NCI-H1048 (cell line): ENCODE data around the gene GMDS.
"Not testable (repeated sequence)": the region's sequence is repeated elsewhere in the genome, so short reads cannot be mapped to it uniquely, and the experiment has no call there.

Source experiments
- DNase-seq: peaks from one replicate; lab custom pipeline; 2025; lab: John Stamatoyannopoulos, UW

GMDS gene

DNA sequence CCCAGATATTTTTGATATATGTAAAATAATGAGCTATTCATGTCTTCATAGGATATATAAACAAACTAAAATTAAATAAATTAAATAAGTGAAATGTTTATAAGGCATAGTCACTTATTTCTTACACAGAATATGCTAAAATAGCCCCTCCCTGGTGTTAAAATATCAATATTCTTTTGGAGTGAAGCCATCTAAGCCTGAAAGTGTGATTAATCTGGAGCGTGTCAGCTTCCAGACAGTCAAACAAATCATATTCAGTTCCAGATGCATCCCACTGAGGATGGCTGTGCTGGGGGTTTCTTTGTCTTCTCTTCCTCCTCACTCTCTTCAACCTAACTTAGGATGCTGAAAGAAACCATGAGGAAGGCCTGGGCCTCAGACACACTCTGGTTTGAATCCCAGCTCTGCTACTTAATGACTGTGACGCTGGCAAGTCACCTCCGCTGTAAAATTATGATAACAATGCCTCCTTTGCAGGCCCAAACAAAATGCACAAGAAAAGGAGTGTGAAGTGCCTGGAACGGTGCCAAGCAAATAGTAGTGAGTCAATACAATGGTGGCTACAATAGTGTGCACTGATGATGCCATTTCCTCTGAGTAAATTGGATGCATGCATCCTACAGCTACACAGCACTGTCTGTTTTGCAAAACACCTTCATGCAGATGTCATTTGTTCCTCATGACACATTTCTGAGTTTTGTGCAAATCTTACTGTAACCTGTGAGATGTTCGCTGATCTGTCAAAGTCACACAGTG lies 474.3 kb downstream of the GMDS start:
- DNase-seq, result no peak

DNA sequence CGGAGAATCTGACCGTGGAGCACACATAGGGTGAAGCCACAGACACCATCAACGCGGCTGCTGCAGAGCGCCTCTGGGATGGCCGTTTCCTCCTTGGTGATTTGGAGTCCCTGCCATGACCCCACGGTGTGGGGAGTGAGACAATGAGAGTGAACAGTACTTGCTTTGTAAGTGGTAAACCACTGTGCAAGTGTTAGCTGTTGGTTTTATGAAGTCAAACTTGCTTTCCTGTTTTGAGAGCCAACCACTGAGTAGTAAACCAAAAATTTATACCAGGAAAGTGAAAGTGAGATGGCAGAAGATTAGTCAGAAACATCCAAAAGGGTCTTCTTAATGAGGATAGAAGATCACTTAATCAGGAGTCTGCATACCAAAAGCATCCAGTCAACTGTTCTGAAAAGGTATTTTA lies 475.0 kb downstream of the GMDS start:
- DNase-seq, result no peak

DNA sequence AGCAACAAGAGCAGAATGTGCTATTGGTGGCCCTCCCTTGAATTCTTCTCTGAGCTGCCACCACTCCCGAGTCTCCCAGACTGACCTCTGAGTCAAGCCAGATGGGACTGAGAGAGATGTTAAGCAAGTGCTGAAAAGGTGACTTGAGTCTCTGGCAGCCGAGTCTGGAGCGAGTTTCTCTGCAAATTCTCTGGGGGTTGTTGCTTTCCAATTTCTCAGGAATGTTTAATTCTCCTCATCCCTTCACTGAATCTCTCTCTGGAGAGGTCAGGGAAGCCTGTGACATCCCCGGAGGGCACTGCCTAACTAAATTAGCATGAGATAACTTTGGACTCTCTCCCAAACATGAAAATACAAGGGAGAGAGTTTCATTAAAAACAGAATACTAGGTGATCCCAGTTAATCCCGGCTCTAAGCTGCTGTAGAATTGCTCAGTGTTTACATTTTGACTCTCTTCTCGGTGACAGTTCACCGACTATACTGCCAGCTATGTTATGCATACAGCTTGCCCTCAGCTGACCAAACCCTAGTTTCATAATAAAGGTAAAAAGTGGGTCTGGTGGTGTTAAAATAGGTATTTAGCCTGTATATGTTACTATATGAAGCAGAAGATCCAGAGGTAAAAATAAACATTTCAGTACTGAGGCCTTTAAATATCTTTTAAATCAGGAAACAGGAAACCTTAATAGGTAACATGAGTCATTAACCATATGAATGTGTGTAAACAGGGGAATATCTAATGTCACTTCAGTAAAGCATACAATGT lies 477.7 kb downstream of the GMDS start:
- DNase-seq, result no peak

DNA sequence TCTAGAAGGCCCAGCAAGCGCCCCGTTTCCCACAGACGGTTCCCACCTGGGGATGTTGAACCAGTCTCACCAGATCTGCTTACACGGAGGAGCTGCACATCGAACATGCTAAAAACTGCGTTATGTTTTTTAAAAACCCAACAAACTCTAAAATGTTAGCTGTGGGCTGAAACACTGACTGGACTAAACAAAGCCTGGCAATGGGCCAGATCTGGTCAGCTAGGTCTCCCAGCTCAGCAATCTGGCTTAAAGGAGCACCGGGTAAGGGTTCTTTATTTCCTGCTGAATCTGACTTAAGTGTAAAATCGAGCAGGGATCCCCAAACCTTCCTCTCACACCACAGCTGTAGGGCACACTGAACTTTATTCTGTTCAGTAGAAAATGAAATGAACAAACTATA lies 478.8 kb downstream of the GMDS start:
- no peak for DNase-seq

DNA sequence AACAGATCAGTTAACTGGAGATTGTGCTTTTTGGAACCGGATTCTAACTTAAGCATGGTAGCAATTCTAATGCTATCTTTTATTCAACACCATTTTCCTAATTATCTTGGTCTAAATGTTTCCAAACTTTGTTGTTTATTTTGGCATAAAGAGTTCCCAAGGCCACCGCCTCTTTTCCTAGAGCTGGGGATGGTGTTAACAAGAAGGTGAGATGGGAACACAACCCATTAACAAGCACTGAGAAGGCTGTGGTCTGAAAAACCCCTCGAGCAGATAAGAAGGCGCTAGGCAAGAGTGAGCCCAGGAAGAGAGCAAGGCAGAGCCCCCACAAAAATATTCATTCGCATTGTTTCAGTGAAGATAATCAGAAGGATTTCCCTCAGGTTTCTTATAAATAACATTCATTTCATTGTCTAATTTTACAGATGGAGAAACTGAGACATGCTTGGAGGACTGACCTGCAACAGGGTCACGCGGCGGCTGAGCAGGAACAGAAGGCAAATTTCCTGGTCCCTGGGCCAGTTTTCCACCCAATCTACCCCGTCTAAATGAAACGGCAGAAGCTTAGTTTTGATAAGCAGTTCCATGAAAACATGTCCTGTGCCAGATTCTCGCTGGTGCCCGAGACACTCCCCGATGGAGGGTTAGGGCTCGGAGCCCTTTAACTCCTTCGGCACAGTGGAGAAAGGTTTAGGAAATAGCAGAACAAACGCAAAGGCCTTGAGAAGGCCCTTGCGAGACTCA lies 480.1 kb downstream of the GMDS start:
- no peak for DNase-seq

DNA sequence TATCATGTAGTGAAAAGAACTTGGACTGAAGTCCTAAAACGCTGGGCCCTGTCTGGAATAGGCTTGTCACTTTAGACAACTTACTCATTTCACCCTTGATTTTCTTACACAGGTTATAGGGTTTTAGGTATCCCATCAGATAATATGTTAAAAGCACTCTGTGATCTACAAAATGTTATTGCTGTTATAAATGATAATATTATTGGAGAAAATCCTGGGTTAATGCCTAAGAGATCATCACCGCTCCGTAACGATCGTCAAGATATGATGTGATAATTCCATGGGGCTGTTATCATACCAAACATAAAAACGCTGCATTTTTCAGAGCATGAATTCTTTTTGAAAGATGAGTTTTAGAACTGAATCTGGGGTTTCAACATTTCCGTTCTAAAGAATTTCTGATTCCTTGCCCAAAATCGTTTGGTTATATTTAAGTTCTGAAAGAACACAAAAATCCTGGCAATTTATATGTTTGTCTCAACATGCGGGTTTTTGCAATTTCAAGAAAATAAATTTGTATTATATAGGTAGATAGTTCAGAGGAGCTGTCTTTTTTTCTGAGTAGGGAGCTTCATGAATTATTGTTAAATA lies 480.9 kb downstream of the GMDS start:
- no peak for DNase-seq

DNA sequence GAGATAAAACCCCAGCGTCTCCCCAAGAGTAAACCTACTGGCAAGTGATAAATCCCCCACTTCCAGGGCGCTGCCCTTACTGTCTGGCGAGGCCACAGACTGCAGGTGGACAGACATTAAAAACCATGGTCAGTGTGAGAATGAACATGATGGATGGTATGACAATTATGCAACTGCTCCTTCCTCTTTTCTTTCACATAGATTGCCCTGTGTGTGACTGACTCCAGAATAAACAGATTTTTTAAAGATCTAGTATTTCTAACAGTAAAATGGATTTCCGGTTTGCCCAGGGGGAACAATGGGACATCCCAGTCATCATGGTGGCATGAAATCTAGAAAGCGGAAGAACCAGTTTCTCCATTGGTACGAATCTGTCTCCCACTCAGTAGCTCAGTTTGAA lies 482.0 kb downstream of the GMDS start:
- DNase-seq, result no peak

DNA sequence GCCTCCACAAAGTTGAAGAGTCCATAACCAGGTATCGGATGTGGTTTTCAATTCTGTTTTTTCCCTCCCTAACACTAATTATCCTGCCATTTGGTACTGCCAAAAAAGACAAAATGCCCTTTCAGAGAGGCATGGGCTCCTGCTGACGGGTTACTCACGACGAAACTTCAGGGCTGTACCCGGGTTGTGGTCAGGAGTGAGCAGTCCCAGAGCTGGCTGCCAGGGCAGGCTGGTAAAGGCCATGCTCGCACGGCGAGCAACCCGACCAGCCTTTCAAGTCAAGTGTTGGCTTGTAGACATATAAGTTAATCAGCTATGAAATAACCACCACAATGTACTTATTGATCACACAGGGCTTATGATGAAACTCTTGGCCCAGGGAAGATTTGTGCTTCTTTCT lies 483.2 kb downstream of the GMDS start:
- DNase-seq, result no peak

DNA sequence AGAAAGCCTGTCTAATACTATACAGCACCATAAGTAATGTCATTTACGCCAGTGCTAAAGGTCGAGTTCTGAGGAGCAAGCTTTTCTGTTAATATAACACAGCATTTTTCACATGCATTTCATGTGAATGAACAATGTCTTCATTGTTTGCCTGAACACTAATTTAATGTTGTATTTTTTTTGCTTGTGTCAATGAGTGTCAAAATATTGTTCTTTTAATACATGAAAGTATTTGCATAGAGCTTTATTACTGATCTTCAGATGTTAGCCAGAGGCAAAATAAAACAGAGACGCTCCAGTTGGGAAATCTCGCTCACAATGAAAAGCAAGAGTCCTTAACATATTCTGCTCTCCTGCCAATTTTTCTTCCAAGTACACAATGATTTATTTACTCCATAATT lies 483.9 kb downstream of the GMDS start:
- peak; percentile 88 for DNase-seq

DNA sequence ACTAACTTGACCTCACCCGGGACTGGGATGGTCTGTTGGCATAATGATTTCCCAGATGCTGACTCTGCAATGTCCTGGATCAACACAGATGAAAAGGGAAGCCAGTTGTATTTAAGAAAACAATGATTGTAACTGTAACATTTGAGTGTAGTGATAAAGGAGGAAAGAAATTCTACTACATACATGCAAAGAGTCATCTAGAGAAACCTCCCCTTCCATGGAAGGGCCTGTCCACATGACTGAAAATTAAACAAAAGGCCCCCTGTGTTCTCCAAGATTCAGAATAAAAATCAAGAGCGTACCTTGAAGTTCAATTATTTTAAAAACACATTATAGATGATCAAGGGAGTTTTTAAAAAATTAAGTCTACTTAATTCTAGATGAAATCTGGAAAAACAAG lies 484.5 kb downstream of the GMDS start:
- DNase-seq, result no peak

DNA sequence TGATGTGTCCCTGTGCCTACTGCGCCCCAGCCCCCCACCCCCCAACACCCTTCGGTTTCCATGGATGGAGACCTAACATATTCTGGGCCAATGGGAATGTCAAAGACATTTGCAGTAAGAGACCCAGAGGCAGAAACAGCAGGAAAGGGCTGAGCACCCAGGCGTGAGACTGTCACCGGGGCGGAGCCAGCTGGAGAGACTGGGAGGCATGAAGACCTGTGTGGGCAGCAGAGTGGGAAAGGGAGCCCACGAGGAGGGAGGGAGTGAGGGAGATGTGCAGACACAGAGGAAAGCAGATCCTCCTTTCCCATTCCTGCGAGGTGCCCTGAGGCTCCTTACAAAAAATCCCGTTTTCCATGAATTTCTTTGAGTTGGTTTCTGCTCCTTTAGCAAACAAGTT lies 485.5 kb downstream of the GMDS start:
- no peak for DNase-seq

DNA sequence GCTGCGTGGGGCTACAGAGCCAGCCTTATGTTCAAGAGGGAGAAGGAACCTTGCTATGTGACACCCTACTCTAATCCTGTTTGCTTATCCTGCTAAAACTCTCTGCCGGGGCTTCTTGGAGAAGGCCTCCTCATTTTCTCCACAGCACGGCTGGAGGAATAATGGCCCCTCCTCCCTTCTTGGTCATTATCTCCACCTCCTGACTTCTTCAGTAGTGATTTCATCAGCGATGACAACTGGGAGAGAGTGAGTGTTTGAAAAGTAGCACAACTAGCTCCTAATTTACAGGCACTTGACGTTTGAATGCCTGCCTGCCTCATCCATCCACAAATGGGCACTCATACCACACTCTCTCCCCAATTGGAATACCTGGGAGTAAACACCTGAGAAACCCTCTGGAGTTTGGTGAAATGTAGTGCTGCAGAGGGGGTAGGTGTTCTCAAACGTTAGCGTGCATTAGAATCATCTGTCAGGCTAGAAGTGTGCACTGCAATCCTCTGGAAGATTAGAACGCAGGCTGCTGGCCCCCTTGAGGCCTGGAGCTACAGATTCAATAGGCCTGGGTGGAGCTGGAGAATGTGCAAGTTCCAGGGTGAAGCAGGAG lies 487.2 kb downstream of the GMDS start:
- DNase-seq, result no peak

DNA sequence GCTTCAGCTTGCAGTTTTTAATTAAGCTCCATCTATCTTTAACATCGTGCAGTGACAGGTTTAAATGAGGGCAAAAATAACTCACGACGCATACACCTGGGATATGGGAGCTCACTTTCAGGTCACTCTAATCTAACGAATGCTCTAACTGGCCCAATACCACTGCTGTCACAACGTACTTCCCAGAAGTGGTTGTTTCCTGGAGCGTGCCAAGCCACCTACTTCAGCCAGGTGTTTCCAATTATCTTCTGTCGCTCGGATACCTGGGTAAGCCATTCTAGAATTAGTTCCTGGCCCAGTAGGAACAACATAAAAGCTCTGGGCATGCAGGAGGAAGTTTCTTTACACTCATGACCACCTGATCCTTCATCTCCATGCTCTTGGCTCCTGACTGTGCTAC lies 488.3 kb downstream of the GMDS start:
- peak; percentile 44 for DNase-seq

DNA sequence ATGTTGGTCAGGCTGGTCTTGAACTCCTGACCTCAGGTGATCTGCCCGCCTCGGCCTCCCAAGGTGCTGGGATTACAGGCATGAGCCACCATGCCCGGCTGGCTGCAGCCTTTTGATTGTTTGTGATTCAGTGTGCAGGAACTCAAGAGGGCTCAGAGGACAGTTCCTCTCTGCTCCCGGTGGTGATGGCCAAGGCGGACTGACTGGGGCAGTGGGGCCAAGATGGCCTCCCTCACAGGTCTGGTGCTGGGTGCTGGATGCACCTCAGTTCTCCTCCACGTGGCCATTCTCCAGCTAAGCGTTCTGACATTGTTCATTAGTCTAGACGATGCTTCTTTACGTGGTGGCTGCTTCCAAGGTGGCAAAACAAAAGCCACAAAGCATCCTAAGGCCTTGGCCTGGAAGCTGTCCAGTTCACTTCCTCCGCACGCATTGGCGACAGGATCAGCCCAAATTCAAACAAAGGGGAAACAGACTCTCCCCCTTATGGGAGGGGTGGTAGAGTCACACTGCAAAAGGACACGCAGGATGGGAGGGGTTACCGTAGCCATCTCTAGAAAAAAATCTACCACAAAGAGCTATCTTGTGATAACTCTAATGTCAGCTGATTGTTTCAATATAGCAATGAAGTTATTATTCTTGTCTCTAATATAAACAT lies 488.8 kb downstream of the GMDS start:
- no peak for DNase-seq

DNA sequence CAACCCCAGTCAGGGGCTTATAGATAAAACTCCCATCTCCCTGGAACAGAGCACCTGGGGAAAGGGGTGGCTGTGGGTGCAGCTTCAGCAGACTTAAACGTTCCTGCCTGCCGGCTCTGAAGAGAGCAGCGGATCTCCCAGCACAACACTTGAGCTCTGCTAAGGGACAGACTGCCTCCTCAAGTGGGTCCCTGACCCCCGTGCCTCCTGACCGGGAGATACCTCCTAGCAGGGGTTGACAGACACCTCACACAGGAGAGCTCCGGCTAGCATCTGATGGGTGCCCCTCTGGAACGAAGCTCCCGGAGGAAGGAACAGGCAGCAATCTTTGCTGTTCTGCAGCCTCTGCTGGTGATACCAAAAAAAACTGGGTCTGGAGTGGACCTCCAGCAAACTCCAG lies 494.3 kb downstream of the GMDS start:
- DNase-seq, result not testable (repeated sequence)

DNA sequence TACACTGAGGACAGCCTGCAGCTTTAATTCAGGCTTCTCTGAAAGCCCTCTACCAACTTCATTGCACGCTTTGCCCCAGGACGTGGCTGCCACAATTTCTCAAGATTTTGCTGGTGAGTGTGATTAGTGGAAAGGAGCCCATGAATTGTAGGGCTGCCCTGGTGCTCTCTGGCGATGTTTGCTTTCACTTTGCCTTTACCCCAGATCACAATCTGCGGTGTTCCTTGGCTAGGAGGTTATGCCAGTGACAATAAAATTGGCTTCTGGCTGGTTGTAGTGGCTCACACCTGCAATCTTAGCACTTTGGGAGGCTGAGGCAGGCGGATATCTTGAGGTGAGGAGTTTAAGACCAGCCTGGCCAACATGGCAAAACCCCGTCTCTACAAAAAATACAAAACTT lies 496.4 kb downstream of the GMDS start:
- DNase-seq, result no peak

DNA sequence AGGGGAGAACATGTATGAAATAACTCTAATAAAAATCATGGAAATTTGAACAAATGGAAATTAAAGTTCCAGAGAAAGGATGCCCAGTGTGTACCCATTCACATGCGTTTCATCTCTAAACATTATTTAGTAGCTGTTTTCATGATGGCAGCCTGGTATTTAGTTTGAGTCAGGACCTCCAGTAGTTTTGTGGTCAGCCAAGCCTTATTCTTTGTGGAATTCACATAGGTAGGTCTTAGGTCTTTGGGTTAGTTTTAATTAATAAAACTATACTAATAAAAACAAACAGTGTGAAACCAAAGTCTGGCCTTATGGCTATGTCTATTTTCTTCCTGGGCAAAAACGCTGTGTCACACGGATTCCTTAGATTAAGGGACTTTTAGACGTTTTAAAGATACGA lies 497.9 kb downstream of the GMDS start:
- DNase-seq, result no peak

DNA sequence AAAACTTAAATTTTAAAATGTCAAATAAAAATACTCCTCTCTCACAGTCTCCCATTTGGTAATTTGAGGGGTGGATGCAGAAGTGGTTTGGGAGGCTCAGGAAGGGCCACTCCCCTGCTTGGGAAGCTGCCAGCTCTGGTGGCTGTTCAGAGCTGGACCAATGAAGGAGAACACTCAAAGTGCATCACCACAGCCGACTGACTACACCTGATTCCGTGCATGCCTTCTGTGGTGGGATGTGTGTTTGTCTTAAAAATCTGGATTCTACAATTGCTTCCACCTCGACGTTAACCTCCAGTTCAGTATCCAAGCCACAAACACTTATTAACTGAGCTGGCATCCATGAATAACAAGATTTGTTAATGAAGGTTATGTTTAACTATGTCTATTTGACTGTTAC lies 498.4 kb downstream of the GMDS start:
- DNase-seq, result no peak

DNA sequence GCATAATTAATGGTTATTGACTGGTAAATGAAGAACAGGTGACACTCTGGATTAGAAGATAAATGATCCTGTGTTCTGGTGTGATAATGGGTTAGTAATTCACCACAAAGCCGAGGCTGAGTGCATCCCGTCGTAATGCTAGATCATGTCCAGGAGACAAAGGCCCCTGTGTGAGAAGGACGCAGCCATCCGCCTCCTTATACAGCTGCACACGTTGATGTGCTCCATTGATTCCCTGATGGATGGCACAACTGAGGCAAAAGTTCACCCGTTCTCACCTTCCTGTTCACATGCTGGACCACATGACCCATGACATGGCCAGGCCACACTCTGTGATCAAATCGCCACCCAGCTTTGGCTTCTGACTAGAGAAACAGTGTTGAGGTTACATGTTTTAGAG lies 499.6 kb downstream of the GMDS start:
- DNase-seq, result no peak

DNA sequence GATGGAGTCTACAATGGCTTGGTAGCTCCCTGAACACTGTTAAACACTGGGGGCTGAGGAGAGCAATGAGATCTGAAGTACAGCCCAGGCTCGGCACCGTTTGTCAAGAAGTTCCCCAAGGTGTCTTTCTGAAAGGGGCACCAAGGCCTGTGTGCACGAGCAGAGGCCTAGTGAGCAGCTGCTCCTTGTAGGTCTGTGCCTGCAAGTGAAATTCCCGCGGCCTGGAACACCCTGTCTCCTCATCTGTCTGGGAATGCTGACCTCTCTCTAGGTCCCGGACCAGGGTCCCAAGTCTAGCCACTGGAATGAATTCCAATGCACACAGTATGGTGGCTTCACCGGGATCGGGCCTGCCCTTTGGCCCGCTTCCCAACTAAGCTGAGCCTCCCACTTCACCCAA lies 500.9 kb downstream of the GMDS start:
- no peak for DNase-seq

DNA sequence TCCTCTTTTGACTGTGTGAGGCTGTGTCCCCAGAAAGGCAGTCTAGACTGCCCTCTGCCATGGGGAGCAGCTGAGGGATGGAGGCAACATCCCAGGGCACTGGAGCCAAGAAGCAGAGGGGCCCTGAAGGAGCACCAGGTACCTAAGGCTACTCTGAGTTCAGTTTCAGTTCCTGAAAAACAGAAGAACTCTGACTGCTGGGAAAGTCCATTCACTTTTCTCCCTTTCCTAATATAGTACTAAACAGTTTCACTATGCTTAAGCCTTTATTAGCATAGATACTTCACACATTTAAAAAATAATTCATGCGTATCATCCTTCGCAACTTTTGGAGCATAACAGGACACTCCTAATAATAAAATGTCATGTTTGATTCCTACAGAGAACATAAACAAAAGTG lies 505.7 kb downstream of the GMDS start:
- DNase-seq, result no peak

DNA sequence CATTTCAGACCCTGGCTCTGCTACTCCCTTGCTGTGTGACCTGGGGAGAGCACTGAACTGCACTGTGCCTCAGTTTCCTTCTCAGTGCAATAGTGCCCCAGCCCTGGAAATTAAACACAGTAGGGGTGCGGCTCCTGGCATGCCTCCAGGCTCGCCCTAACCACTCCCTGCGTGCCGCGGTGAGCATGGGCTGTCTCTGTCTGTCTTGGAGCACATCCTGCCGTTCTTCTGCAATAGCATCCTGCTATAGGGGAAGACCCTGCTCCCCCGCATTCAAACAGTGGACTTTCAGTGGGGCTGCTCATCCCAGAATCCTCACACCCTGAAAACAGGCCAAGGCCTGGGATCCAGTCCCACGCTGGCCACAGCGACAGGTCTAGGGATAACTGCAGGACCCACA lies 506.2 kb downstream of the GMDS start:
- DNase-seq, result no peak
